GM18499 (cell line): ENCODE measurements around the gene CLDN7.

Source experiments
- ATAC-seq: cut with Tn5 transposase; IDR thresholded peaks from one replicate; pipeline ENCODE4 v1.9.1; 2021; ENCODE audit warnings: moderate number of reproducible peaks; ENCODE audit not compliant: insufficient read depth, unreplicated experiment

Gene CLDN7

DNA sequence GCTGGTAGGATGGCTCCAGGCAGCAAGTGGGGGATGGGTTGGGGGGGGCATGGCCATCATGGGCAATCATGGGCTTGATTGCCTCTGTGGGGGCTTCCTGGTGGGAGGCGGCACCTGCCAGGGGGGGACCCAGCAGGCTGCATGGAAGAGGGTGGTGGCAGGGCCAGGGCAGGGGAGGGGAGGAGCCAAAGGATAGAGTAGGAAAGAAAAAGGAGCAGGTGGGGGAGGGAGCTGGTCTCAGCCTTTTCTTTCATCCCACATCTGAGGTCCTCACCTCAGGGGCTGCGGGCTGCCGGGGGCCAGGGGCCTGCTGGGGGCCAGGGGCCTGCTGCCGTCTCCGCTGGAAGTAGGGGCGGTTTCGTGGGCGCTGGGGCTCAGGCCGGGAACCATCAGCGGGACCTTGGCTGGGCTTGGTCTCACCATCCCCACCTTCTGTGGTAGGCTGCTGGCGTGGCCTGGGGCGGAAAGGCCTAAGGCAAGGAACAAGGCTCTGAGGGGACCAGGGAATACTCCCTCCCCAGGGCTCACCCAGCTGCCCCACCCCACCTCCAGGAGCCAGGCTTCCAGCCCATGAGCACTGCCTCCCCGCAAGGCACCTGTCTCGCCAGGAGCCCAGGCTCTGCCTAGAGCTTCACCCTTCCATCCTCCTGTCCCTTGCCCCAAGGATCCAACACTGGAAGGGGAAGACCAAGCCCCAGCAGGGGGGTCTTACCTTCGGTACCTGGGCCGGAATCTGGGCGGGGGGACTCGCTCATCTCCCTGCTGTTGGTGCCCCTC lies 27.2 kb upstream of the CLDN7 start:
- no peak for ATAC-seq

- no peak for ATAC-seq
These were observed 23.4 kb upstream of the CLDN7 start for GRCh38 chr17:7285679-7286078.

DNA sequence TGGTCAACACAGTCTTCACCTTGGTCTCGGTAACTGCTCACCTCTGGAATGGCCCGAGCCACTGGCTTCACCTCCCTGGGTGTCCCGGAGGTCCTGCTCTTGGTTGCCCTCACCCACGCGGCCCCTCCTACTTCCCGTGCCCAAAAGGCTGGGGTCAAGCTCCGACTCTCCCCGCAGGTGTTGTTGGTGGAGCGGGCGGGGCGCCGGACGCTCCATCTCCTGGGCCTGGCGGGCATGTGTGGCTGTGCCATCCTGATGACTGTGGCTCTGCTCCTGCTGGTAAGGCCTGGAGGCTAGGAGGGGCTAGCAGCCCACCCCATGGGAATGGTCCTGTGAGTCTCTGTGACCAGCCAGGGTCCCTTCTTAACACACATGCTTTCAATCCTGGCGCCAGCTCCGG lies 22.6 kb upstream of the CLDN7 start:
- ATAC-seq, result no peak

DNA sequence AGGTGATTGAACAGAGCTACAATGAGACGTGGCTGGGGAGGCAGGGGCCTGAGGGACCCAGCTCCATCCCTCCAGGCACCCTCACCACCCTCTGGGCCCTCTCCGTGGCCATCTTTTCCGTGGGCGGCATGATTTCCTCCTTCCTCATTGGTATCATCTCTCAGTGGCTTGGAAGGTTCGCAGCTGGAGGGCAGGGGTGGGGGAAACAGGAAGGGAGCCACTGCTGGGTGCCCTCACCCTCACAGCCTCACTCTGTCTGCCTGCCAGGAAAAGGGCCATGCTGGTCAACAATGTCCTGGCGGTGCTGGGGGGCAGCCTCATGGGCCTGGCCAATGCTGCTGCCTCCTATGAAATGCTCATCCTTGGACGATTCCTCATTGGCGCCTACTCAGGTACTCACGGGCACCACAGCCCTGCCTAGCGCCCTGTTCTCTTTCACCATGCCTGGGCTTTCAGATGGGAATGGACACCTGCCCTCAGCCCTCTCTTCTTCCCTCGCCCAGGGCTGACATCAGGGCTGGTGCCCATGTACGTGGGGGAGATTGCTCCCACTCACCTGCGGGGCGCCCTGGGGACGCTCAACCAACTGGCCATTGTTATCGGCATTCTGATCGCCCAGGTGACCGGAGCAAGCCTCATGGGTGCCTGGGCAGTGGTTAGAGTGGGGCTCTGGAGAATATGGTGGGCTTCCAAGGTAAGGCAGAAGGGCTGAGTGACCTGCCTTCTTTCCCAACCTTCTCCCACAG lies 21.4 kb upstream of the CLDN7 start:
- ATAC-seq, result no peak

DNA sequence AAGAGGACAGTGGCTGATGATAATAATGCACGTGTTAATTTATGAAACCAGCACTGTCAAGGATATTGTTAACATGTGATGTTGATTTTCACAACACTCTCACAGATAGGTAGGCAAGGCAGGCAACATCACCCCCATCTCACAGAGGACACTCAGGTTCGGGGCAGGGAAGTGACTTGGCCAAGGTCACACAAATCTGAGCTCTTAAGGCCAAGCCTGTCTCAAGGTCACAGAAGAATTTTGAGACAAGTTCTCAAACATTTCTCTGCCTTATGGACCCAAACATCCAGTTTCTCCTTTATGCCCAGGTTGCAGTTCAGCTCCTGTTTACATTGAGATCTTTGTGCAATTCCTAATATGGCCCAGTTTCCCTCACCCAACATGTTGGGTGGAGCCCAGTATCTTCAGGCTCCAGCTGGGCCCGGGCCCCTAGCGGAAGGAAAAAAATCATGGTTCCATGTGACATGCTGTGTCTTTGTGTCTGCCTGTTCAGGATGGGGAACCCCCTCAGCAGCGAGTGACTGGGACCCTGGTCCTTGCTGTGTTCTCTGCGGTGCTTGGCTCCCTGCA lies 20.6 kb upstream of the CLDN7 start:
- no peak for ATAC-seq

DNA sequence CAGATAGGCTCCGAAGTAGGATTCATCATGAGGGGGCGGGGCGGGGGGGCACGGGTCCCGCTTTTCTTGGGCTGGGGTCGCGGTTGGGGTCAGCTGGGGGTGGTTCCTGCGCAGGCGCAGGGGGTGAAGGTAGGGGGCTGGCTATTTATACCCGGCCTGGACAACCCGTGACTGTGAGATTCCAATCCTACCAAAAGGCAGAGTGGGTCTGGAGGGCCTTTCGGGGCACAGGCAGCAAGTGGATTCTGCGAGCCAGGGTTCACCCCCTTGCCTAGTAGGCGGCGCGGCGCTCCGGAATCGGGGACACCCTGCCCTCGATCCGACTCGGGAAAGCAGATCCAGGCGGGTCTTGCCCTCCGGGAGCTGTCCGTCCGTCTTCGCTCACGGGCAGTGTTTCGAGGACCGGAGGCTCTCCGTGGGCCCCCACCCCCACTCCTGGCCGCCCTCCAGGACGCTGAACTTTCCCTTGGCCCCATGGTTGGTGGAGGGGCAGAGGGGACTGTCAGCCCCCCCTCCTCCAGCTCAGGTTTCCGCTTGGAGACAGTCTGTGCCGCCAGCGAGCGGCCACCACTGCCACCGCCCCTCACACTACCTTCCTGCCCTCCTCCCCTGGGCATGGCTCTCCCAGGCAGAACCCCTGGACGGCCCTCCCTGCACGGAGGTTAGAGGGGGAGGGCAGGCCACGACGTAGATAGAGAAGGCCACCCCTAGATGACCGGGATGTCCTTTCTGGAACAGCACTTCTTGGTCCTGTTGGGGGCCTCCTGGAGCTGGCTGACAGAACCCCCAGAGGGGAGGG lies 19.9 kb upstream of the CLDN7 start:
- ATAC-seq, result no peak

- ATAC-seq, result no peak
These were observed 19.0 kb upstream of the CLDN7 start, which contains the start of gene SLC2A4 for GRCh38 chr17:7281074-7281952. Gene SLC2A4, plus strand, starts transcription at chr17:7281718. Its CDS starts 217 bp downstream, at chr17:7281935.

GRCh38 chr17:7280519-7281073 lies 18.3 kb upstream of the CLDN7 start:
- ATAC-seq, result no peak

GRCh38 chr17:7279448-7279847 lies 17.2 kb upstream of the CLDN7 start:
- no peak for ATAC-seq

DNA sequence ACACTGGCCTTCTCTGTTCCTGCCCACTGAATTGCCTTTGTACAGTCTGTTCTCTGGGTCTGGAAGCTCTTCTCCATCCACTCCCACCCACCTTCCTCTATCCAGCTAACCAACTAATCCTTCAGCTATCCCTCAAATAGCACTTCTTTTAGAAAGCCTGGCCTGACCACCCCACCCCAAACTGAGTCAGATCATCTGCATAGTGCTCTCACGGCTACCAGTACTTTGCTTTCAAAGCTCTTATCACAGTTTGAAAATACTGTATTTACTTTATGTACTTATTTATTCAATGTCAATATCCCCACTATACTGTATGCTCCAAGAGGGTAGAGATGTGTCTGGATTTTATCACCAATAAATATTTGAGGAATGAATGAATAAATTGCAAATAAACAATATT lies 4.5 kb upstream of the CLDN7 start:
- ATAC-seq, result no peak

DNA sequence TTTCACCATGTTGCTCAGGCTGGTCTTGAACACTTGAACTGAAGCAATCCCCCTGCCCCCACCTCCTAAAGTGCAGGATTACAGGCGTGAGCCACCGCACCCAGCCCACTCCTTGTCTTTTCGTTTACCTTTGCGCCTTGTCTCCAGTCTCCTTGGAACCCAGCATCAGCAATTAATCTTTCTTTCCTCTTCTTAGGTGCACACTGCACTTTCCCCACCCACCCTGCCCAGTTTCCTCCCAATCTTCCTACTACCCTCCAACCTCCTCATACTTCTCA lies 1.5 kb upstream of the CLDN7 start:
- no peak for ATAC-seq

DNA sequence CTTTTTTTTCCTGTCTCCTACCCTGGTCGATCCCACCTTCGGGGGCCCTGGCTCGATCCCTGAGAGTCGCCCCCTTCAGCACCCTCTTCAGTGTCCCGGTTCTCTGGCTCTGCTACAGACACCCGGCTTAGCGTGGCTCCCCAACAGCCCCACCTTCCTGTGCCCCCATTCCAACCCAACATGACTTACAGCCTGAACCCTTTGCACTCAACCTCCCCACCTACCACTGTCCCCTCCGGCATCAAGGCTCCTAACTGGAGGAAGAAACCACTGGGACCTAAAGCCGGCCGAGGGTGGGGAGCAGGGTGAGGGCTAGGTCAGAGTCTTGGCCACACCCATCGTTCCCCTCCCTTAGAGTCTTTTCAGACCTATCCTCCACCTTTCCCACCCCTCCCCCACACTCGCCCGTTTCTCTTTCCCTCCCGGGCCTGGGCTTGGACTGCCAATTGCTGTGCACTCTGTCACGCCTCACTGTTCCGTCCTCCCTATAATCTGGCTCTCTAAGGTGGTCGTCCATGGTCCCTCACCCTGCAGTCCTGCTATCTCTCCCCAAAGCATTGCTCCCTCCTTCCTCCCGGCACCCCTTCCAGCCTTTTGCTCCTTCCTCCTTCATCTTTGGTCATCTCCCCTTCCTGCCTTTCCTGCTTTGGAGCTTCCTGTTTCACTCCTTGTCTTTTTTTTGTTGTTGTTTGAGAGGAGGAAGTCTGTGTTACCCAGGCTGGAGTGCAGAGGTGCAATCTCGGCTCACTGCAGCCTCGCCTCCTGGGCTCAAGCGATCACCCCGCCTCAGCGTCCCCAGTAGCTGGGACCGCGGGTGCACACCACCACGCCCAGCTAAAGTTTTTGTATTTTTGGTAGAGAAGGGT lies 890 bp upstream of the CLDN7 start:
- ATAC-seq, result no peak

- no peak for ATAC-seq
These were observed 693 bp downstream of the CLDN7 start for GRCh38 chr17:7261379-7262191.

GRCh38 chr17:7260651-7261378 lies 1.5 kb downstream of the CLDN7 start:
- no peak for ATAC-seq

GRCh38 chr17:7260151-7260550 lies 2.1 kb downstream of the CLDN7 start:
- no peak for ATAC-seq

GRCh38 chr17:7259555-7259889 lies 2.8 kb downstream of the CLDN7 start:
- no peak for ATAC-seq
